ENCODE results near the gene NCAN.

Gene NCAN

GRCh38 chr19:19276851-19277250 is 65.1 kb downstream of the NCAN start:
- H3K4me3 ChIP-seq (ENCODE audit: low read depth, low read length): no peak overlapping the region
- TF ChIP-seq CTCF (conservative IDR thresholded peaks at IDR 0.05; ENCODE audit: low read depth, low read length): no peak
- no peak for DNase-seq (ENCODE audit: low read depth)

- DNase-seq (ENCODE audit: low read depth): no peak
- no peak for TF ChIP-seq CTCF (conservative IDR thresholded peaks at IDR 0.05; ENCODE audit: low read depth, low read length)
- no peak overlapping the region for H3K4me3 ChIP-seq (ENCODE audit: low read depth, low read length)
Observed at GRCh38 chr19:19278315-19278714, 66.6 kb downstream of the NCAN start.

- TF ChIP-seq CTCF (conservative IDR thresholded peaks at IDR 0.05; ENCODE audit: low read depth, low read length): no peak
- no peak for DNase-seq (ENCODE audit: low read depth)
- H3K4me3 ChIP-seq (ENCODE audit: low read depth, low read length): no peak overlapping the region
Observed at GRCh38 chr19:19279062-19279612, 67.4 kb downstream of the NCAN start.

- no peak for TF ChIP-seq CTCF (conservative IDR thresholded peaks at IDR 0.05; ENCODE audit: low read depth, low read length)
- no peak overlapping the region for H3K4me3 ChIP-seq (ENCODE audit: low read depth, low read length)
Observed at GRCh38 chr19:19279853-19280252, 68.1 kb downstream of the NCAN start.

GRCh38 chr19:19280561-19280960 is 68.8 kb downstream of the NCAN start:
- no peak for DNase-seq (ENCODE audit: low read depth)
- no peak overlapping the region for H3K4me3 ChIP-seq (ENCODE audit: low read depth, low read length)
- no peak for TF ChIP-seq CTCF (conservative IDR thresholded peaks at IDR 0.05; ENCODE audit: low read depth, low read length)

More at GRCh38 chr19:19279853-19280252, 68.1 kb downstream of the NCAN start:
- no peak for DNase-seq (ENCODE audit: low read depth)

- DNase-seq (ENCODE audit: low read depth): no peak
- no peak overlapping the region for H3K4me3 ChIP-seq (ENCODE audit: low read depth, low read length)
- TF ChIP-seq CTCF (conservative IDR thresholded peaks at IDR 0.05; ENCODE audit: low read depth, low read length): no peak
Observed at GRCh38 chr19:19285686-19286085, 73.9 kb downstream of the NCAN start.

- no peak overlapping the region for H3K4me3 ChIP-seq (ENCODE audit: low read depth, low read length)
- no peak for DNase-seq (ENCODE audit: low read depth)
- no peak for TF ChIP-seq CTCF (conservative IDR thresholded peaks at IDR 0.05; ENCODE audit: low read depth, low read length)
Observed at GRCh38 chr19:19292607-19293006, 80.8 kb downstream of the NCAN start.

Data from choroid plexus epithelial cell (primary cell).